CD4-positive, alpha-beta T cell treated with Interleukin-15 for 4 hours (primary cell): Measurements from ENCODE around the gene RAI1.
"Not testable (repeated sequence)": the region's sequence is repeated elsewhere in the genome, so short reads cannot be mapped to it uniquely, and the experiment has no call there.

Experiments used
- DNase-seq: peaks from one replicate; pipeline ENCODE4 v3.0.0-alpha.2; 2020; ENCODE audit warnings: low spot score

RAI1 gene

DNA sequence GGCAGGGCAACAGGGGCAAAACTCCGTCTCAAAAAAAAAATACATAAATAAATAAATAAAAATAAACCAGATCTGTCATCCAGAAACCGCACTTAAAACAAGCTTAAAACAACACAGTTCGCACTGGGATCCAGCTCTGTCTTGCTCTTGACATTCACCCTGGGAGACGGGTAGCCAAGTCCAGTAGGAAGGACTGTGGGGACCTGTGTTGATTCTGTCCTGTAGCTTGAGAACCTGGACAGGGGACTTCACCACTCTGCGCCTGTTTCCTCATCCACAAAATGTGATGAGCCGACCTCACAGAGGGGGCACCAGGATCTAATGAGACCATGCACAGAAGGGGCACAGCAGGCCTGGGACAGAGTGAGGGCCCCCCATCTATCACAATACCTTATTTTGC, 1.5 kb upstream of the RAI1 start:
- no peak for DNase-seq

- DNase-seq = no peak
Observed at GRCh38 chr17:17680477-17681186, 626 bp upstream of the RAI1 start.

- peak; percentile 13 for DNase-seq
Observed at GRCh38 chr17:17681744-17682292, 560 bp downstream of the RAI1 start.

GRCh38 chr17:17682293-17682736, 1.1 kb downstream of the RAI1 start:
- peak; percentile 25 for DNase-seq

- DNase-seq = peak; percentile 24
Observed at GRCh38 chr17:17682737-17683680, 1.8 kb downstream of the RAI1 start.

DNA sequence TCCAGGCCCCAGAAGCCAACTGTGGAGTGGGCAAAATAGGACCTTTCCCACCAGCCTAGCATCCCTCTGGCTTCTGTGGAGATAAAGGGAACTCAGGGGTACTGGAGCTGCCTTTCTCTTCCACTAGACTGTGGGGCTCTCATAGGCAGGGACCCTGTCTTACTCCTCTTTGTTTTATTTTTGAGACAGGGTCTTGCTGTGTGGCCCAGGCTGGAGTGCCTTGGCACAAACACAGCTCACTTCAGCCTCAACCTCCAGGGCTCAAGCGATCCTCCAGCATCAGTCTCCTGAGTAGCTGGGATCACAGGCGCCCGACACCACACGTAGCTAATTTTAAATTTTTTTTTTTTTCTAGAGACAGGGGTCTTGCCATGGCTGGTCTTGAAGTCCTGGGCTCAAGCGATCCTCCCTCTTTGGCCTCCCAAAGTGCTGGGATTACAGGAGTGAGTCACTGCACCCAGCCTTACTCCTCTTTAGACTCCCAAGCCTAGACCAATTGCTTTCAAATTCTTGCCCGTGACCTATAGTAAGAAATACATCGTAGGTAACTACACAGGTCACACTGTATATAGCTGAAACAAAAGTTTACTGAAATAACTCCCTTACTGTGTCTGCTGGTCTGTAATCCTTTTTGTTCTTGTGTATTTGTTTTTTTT, 2.6 kb downstream of the RAI1 start:
- DNase-seq = no peak

GRCh38 chr17:17684906-17685774, 3.9 kb downstream of the RAI1 start:
- no peak for DNase-seq

DNA sequence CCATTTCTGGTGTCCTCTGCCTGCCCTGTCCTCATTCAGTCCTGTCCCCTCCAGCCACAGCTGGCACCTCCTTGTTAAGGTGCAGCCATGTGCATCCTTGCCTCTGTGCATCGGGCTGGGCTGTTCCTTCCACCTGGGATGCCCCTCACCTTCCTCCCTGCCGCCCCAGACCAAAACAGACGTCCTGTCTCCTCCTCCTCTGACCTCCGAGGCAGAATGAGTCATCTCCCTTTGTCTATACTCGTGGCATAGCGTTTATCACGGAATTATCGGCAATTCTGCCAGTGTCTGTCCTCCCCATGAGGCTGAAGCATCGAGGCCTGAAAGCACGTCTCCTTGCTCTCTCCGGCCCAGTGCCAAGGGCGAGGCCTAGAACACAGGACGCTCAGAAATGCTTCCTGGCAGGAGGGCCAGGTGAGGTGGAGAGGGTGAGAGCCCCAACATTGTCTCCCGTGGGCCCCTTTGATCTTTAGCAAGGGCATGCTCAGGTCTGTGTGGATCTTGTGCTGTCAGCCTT, 4.6 kb downstream of the RAI1 start:
- no peak for DNase-seq

DNA sequence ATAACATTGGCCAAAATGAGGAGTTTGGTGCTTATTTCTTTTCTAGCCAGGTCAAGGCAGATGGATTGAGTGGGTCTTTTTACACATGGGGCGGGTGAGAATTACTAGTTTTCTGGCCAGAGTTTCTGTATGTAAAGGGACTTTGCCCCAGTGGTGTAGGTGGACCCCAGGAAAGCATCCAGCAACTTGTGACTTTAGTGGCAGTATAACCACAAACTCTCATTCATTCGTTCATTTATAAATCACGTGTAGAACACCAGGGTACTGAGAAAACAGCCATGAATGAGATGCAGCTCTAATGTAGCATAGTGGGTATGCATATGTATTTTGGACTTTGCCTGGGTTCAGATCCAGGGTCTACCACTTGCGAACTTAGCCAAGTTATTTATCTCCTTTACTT, 8.1 kb downstream of the RAI1 start:
- DNase-seq = no peak

- not testable (repeated sequence) for DNase-seq
Observed at GRCh38 chr17:17690233-17690632, 9.0 kb downstream of the RAI1 start.

DNA sequence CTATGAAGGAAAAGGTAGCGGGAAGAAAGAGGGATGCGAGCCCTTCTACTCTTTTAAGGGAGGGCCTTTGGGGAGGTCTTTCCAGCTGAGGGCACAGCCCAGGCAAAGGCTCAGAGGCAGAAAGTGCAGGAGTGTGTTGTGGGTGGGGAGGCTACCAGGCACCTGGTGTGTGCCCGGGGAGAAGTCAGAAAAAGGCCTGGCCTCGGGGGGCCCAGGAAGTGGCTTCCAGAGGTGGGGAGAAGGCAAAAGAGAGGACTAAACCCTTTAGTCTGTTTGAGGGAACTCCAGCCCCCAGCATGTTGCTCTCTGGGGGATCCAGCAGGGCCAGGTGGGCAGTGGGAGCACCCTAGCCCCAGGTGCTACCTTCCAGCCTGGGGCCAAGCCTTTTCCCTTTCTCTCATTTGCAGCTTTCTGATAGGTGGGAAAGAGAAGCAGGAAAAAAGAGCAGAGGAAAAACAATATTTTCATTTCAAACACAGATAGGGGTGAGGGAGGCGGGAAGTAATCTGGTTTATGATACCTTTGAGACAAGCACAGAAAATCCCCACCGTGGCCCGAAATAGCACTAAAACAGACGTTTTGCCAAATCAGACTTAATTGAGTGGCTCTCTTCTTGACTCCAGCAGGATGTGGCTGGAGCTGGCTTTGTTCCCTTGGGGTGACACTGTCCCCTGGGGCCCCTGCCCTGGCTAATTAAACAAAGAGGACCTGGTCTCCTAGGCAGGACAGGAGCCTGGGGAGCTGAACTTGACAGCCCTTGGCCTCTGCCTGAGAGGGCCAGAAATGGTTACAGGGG, 10.4 kb downstream of the RAI1 start:
- DNase-seq = no peak

DNA sequence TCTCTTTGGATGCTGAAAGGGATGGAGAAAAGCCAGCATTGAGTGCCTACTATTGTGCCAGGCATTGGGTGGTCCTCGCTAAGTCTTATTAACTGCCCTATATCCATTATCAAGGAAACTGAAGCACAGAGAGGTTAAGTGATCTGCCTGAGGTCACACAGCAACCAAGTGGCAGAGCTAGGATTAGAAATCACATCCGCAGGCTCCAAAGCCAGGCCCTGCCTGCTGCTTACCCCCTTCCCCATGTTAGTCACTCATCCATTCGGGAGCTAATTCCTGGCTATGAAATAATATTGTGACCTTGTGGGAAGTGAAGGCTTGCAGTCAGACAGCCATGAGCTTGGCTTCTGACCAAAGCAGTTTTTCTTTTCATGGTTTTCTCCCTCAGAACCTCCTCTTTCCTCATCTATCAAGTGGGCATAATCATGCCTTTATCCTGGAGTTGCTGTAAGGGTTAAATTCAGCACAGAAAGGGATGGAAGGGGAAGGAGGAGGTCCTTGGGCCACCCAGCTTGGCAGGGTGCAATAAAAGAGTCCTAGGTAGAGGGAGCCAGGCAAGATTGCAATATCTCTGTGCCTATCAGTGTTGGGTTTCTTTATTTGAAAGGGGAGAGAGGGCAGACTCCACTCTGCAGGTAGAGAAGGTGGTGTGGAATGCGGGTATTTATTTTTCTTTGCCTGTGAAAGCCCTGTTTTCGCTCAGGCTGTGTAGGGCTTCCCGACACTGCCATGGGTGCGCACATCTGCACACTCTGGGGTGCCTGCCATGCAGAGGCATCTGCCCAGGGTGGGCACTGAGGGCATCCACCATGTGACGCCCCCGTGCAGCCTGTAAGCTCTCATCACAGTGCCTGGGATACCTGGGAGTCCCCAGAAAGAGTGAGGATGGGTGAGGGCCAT, 11.3 kb downstream of the RAI1 start:
- DNase-seq = no peak

DNA sequence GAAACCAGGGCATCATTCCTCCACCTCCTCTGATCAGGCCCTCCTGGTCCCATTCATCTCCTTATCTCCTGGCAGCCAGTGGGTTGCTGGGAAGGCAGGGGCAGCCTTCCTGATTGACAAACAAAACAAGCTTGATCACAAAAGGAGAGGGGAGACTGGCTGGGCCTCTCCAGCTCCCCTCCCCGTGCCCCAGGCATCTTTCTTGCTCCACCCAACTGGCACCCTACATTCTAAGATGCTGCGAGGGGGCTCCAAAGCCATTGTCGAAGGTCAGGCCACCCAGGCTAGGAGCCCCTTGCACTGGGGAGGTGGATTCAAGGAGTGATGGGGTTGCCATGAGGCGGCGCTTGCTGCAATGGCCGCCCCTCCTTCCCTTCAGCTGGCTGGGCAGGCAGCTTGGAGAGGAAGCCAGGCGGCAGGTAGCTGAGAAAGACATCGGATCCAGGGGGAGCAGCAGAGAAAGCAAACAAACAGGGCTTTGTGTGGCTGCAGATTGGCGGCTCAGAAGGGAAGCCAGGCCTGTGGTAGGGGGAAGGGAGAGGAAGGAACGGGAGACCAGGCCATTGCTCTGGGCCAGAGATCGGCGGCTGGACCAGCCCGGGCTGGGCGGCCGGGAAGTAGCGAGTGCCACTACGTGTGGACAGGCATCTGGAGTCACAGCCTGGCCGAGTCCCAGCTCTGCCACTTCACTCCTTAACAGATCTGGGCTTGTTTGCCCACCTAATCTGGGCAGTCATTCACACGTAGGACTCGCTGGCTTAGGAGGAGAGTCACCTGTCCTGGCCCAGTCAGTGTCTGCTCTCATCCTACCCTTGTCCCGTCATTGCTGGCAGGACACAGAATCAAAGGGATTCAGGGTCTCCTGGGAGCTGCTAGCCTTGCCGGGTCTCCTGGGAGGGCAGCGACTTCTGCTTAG, 12.3 kb downstream of the RAI1 start:
- DNase-seq = no peak

DNA sequence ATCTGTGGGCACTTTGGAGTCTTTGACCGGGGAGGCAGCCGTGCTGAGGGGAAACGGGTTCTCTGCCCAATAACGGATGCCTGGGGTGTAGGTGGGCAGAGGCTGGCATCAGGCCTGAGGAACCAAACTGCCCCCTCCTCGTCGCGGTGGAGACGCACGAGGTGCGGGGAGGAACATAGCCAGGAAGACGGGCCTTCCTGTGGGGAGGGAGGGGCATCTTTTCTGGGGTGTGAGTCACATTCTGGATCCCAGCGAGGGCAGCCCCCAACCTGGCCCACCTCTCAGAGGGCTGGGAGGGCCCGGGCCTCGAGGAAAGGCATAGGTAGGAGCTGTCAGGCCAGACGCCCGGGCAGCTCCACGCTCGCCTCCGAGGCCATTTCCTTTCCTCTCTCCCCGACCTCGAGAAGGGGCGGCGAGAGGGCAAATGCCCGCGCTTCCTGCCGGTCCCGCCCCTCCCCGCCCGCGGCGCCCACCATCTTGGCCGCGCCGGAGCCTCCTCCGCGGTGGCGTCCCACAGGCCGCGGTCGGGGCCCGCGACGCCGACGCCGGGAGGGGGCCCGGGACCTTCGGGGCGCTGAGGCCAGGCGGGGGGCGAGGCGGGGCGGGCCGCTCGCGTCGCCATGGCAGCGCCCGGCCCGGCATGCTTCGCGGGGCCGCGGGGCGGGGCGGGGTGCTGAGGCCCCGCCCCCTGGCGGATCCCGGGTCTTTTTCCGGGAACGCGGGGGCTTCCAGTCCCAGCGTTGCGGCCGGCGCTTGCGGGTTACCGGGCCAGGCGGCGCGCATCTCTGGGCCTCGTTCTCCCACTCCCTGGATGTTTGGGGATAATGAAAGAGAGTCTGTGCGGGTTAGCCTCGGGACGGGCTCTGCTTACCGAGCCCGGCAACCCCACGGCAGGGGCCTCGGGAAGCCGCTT, 13.2 kb downstream of the RAI1 start:
- DNase-seq = peak; percentile 66

- no peak for DNase-seq
Observed at GRCh38 chr17:17696085-17696484, 14.8 kb downstream of the RAI1 start.

DNA sequence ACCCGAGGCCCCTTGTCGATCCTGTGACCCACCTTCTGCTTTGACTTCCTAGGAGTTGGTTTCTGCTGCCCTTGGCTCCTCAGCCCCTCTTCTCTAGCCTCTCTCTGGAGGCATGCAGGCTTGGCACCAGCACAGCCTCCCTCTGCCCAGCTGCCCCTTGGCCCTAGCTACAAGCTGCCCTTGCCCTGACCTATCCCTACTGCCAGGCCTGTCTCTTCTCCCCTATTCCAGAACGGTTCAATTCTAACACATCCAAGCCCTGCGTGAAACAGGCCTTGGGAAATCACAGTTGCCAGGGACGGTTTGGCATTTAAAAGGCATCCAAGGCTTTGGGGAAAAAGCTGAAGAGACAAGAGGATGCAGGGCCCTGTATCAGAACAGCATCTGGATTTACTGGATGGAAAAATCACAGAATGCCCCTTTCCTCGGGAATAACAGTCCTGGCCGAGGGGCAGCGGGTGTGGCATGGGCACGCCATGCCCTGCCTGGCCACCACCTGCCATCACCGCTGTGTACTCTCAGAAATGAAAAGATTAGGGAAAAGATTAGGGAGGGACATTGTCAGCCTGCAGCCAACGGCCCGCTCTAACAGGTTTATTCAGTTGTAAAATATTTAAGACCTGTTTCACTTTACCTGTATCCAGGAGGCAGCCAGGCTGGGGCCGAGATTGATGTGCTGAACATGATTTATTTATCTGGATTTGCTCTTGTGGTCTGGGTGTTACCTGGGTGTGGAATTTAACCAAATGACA, 15.8 kb downstream of the RAI1 start:
- no peak for DNase-seq
